ENCODE data around the gene NRP1.
A peak's percentile ranks its signal among the peaks of the same experiment; 100 is the strongest.

Gene NRP1

DNA sequence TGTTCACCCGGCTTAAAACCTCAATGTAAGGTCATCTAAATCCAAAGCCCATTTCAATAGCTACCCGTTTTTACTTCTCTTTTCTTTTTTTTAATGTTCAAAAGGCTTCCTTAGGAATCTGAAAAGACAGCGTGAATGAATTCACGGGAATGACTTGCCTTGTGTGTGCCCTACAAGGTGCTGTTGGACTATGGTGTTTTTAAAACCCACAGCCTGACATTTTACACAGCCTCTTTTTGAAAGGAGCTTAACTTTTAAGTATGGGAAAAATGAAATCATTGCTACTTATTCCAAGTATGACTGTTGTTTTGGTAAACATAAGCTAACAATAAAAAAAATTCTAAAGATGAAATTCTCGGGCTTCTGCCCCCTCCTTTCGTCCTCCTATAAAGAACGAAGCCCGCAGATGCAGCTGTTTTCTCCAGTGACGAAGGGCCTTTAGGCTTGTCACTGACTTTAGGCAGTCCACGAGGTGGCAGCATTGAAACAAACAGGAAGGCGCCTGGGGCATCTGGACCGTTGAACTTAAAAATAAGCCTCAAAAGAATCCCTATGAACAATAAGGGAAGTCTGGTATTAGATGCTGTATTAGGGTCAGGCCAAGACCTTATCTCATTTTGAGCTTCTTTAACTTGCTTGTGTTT is 141.3 kb downstream of the NRP1 start:
- H3K4me3 ChIP-seq (ENCODE audit: low read length): no peak overlapping the region
- H3K27ac ChIP-seq (ENCODE audit: low read depth, low read length): no peak overlapping the region
- no peaks in the 10 kb centered on the region for H3K9me3 ChIP-seq (ENCODE audit: control insufficient read depth, insufficient read depth, low read length)
- TF ChIP-seq, protein P1, sequence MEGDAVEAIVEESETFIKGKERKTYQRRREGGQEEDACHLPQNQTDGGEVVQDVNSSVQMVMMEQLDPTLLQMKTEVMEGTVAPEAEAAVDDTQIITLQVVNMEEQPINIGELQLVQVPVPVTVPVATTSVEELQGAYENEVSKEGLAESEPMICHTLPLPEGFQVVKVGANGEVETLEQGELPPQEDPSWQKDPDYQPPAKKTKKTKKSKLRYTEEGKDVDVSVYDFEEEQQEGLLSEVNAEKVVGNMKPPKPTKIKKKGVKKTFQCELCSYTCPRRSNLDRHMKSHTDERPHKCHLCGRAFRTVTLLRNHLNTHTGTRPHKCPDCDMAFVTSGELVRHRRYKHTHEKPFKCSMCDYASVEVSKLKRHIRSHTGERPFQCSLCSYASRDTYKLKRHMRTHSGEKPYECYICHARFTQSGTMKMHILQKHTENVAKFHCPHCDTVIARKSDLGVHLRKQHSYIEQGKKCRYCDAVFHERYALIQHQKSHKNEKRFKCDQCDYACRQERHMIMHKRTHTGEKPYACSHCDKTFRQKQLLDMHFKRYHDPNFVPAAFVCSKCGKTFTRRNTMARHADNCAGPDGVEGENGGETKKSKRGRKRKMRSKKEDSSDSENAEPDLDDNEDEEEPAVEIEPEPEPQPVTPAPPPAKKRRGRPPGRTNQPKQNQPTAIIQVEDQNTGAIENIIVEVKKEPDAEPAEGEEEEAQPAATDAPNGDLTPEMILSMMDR (IDR thresholded peaks at IDR 0.05; ENCODE audit: low read depth, low read length, poor library complexity, severe bottlenecking): peak; percentile 70
- TF ChIP-seq EZH2phosphoT487 (IDR thresholded peaks at IDR 0.05; ENCODE audit: borderline replicate concordance, low read length): no peak
- H3K4me1 ChIP-seq (ENCODE audit: control insufficient read depth, low read length): no peaks in the 10 kb centered on the region
- no peaks in the 10 kb centered on the region for H3K79me2 ChIP-seq (ENCODE audit: control insufficient read depth, low read length)
- no peaks in the 10 kb centered on the region for H3K9me2 ChIP-seq (replicated peaks; ENCODE audit: control insufficient read depth, low read length)
- no peaks in the 10 kb centered on the region for H3K27me3 ChIP-seq (ENCODE audit: control insufficient read depth, low read length)
- no peaks in the 10 kb centered on the region for H3K36me3 ChIP-seq (ENCODE audit: control insufficient read depth, low read length)
- H4K20me1 ChIP-seq (ENCODE audit: control insufficient read depth, insufficient read depth, low read depth, low read length): no peaks in the 10 kb centered on the region
- no peaks in the 10 kb centered on the region for H3F3A ChIP-seq (ENCODE audit: control insufficient read depth, insufficient read depth)
- H3K4me2 ChIP-seq (ENCODE audit: low read length): peak overlapping the region; percentile 17

DNA sequence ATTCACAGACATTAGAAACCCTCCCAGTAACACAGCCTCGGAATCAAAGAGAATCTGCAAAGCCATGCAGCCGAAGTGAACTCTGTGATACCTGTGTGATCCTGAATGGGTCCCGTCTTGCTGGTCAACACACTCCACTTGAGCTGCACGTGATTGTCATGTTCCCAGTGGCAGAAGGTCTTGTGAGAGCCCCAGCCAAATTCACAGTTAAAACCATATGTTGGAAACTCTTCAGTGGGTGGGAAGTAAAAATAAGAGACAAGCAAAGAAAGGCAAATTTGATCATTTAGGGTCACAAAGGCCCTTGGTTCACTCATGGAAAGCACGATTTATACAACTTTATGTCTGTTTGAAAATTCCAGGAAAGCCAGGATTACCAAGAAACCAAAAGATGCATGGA is 142.3 kb downstream of the NRP1 start:
- no peaks in the 10 kb centered on the region for H3K4me1 ChIP-seq (ENCODE audit: control insufficient read depth, low read length)
- H3K27me3 ChIP-seq (ENCODE audit: control insufficient read depth, low read length): no peaks in the 10 kb centered on the region
- H3K36me3 ChIP-seq (ENCODE audit: control insufficient read depth, low read length): no peaks in the 10 kb centered on the region
- no peak overlapping the region for H3K27ac ChIP-seq (ENCODE audit: low read depth, low read length)
- H4K20me1 ChIP-seq (ENCODE audit: control insufficient read depth, insufficient read depth, low read depth, low read length): no peaks in the 10 kb centered on the region
- H3F3A ChIP-seq (ENCODE audit: control insufficient read depth, insufficient read depth): no peaks in the 10 kb centered on the region
- no peak overlapping the region for H3K4me3 ChIP-seq (ENCODE audit: low read length)
- TF ChIP-seq, protein P1 (IDR thresholded peaks at IDR 0.05; ENCODE audit: low read depth, low read length, poor library complexity, severe bottlenecking): no peak
- TF ChIP-seq EZH2phosphoT487 (IDR thresholded peaks at IDR 0.05; ENCODE audit: borderline replicate concordance, low read length): no peak
- no peaks in the 10 kb centered on the region for H3K9me2 ChIP-seq (replicated peaks; ENCODE audit: control insufficient read depth, low read length)
- H3K4me2 ChIP-seq (ENCODE audit: low read length): no peak overlapping the region
- no peaks in the 10 kb centered on the region for H3K9me3 ChIP-seq (ENCODE audit: control insufficient read depth, insufficient read depth, low read length)
- H3K79me2 ChIP-seq (ENCODE audit: control insufficient read depth, low read length): no peaks in the 10 kb centered on the region

DNA sequence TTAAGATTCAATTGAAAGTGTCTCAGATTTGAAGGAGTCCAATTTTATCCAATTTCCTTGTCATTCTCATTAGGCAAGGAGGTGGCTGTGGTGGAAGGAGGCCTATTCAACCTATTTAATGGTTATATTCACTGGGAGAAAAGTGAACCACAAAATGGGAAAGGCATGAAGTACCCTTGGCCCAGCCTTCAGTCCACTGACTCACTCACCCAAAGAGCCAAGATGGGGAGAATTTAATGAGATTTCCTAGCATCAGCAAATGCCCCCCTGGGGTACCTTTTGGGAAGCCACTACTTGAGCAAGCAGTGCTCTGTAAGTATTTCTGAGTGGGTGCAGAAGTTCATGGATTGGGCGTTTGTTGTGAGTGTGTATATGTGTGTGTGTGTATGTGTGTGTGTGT is 144.1 kb downstream of the NRP1 start:
- Histone ChIP-seq H3K9me3 (ENCODE audit: control insufficient read depth, insufficient read depth, low read length) (no peaks in the 10 kb centered on the region), H3K4me3 (ENCODE audit: low read length) (no peak overlapping the region), H3F3A (ENCODE audit: control insufficient read depth, insufficient read depth) (no peaks in the 10 kb centered on the region), H3K27ac (ENCODE audit: low read depth, low read length) (no peak overlapping the region), H3K27me3 (ENCODE audit: control insufficient read depth, low read length) (no peaks in the 10 kb centered on the region), H3K4me2 (ENCODE audit: low read length) (no peak overlapping the region), H3K79me2 (ENCODE audit: control insufficient read depth, low read length) (no peaks in the 10 kb centered on the region), H3K9me2 (replicated peaks; ENCODE audit: control insufficient read depth, low read length) (no peaks in the 10 kb centered on the region), H4K20me1 (ENCODE audit: control insufficient read depth, insufficient read depth, low read depth, low read length) (no peaks in the 10 kb centered on the region), H3K36me3 (ENCODE audit: control insufficient read depth, low read length) (no peaks in the 10 kb centered on the region), H3K4me1 (ENCODE audit: control insufficient read depth, low read length) (no peaks in the 10 kb centered on the region)
- TF ChIP-seq EZH2phosphoT487 (IDR thresholded peaks at IDR 0.05; ENCODE audit: borderline replicate concordance, low read length): no peak
- TF ChIP-seq, protein P1 (IDR thresholded peaks at IDR 0.05; ENCODE audit: low read depth, low read length, poor library complexity, severe bottlenecking): no peak
